Natural killer cell (primary cell): ENCODE data around the gene OPRL1. TPM values are rescaled to one million over a fixed set of nuclear protein-coding genes. Genes with fewer than 3 reads are reported as not detected.
A peak's percentile ranks its signal among the peaks of the same experiment; 100 is the strongest.
"Not testable (repeated sequence)": the region's sequence is repeated elsewhere in the genome, so short reads cannot be mapped to it uniquely, and the experiment has no call there.

Experiments
- ATAC-seq, 3 donors: fragments of 150-1000 bp in 2 of 3; fragments of 200-7000 bp in 1 of 3; cut with Tn5 transposase; 1 replicate in 1 of 3; 2 replicates in 2 of 3; pipeline ENCODE4 v1.10.0; 2021; ENCODE audit warnings: mild to moderate bottlenecking in 2 of 3, moderate library complexity in 2 of 3
- DNase-seq, 2 donors: peaks; one replicate each; pipeline versions ENCODE4 v3.0.0 to v3.0.0-alpha.2; 2013 to 2021; ENCODE audit warnings: mixed read lengths in 1 of 2
- H3K27ac ChIP-seq: one replicate; pipeline ENCODE4 v1.5.1; 2013; ENCODE audit warnings: mild to moderate bottlenecking, low read length
- H3K27me3 ChIP-seq: one replicate; pipeline ENCODE4 v1.6.1; 2013; ENCODE audit warnings: low read length; ENCODE audit not compliant: control insufficient read depth, insufficient read depth
- H3K36me3 ChIP-seq: one replicate; pipeline ENCODE4 v1.6.1; 2013; ENCODE audit warnings: low read length; ENCODE audit not compliant: control insufficient read depth, insufficient read depth
- H3K4me1 ChIP-seq: one replicate; pipeline ENCODE4 v1.6.1; 2013; ENCODE audit warnings: low read length; ENCODE audit not compliant: control insufficient read depth, insufficient read depth
- H3K4me3 ChIP-seq: one replicate; pipeline ENCODE4 v1.5.1; 2013; ENCODE audit warnings: low read length
- H3K9me3 ChIP-seq: one replicate; pipeline ENCODE4 v1.6.1; 2013; ENCODE audit warnings: low read length; ENCODE audit not compliant: control insufficient read depth, insufficient read depth
- H3K27ac Mint-ChIP-seq, 2 donors: one replicate each; pipeline ENCODE4 v1.8.0; 2022; ENCODE audit warnings: mild to moderate bottlenecking in 2 of 2, mixed read lengths in 2 of 2, moderate library complexity in 1 of 2
- H3K27me3 Mint-ChIP-seq, 2 donors: one replicate each; pipeline ENCODE4 v1.8.0; 2022; ENCODE audit warnings: low read depth in 2 of 2, mixed read lengths in 2 of 2
- H3K36me3 Mint-ChIP-seq: one replicate; pipeline ENCODE4 v1.8.0; 2022; ENCODE audit warnings: mixed read lengths
- H3K4me1 Mint-ChIP-seq, 2 donors: one replicate each; pipeline ENCODE4 v1.8.0; 2022; ENCODE audit warnings: mixed read lengths in 2 of 2
- H3K4me3 Mint-ChIP-seq: one replicate; pipeline ENCODE4 v1.8.0; 2022; ENCODE audit warnings: mild to moderate bottlenecking, moderate library complexity, mixed read lengths
- H3K9me3 Mint-ChIP-seq, 2 donors: one replicate each; pipeline ENCODE4 v1.8.0; 2022; ENCODE audit warnings: mixed read lengths in 2 of 2
- WGBS: methylation state at CpG from one replicate; pipeline ENCODE4 v1.1.7; 2013; ENCODE audit warnings: missing lambda C conversion rate; ENCODE audit not compliant: insufficient coverage; 5-methylcytosine and 5-hydroxymethylcytosine counted together
- intact Hi-C: fragments of 100-400 bp; cut with micrococcal nuclease; formaldehyde crosslinking; loops from one replicate; pipeline ENCODE4 v1.14.2; 2022
- total RNA-seq, 4 donors: library from RNA; stranded (reverse); fragments of 120-200 nt in 1 of 4; gene quantifications; one replicate each; pipeline versions ENCODE4 v1.2.3 to v1.2.4, GENCODE V29; 2013 to 2022
- TF ChIP-seq, protein P1 (sequence below): fragments of 200-600 bp; IDR thresholded peaks from one replicate; pipeline ENCODE4 v1.8.0; 2022; ENCODE audit warnings: antibody characterized with exemption

OPRL1 gene
- total RNA-seq, 3 donors from 2014 or later (not counting 1 experiment from before 2014, with no cell fraction given), result 1.2 to 2.2 (median 1.4) TPM

DNA sequence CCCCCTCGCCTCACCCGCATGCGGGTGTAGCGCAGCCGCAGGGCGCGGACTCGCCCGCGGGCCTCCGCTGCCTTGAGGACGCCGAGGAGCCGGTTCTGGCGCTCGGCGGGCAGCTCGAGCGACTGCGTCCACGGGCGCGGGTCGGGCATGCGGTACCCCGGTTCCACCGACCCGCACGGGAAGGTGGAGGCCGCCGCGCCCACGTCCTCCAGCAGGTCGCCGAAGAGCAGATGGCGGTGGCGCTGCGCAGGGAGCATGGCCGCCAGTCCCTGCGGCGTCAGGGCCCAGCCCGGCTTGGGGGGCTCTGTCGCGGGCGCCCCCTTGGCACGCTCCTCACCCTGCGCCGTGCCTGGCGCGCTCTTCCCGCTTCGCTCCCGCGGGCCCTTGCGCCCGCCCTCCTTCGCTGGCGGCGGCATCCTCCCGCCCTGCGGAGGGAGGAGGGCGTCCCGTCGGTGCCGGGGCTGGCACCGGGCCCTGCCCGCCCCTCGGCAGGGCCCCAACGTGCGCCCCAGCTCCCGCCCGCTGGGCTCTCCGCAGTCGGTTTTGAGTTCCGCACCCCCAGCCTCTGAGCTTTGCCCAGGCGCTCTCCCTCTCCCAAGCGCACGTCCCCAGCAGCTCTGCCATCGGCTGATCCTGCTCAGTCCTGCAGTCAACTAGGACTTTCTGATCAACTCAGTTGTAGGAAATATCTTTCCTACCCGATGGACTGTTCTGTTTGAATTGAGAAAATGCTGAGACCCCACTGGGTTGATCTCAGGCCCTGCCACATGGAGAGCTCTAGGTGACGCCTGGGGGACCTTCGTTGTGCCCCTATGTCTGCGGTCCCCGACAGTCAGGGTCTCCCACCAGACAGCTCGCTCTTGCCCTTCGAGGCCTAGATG lies 4.2 kb downstream of the OPRL1 start, which contains the start of gene LKAAEAR1:
LKAAEAR1 (minus strand) TSS at position 595 of the 881 bp plus-strand sequence; CDS start at position 416, 179 bp downstream.
- no peak within 1 kb of the TSS for H3K27ac ChIP-seq

DNA sequence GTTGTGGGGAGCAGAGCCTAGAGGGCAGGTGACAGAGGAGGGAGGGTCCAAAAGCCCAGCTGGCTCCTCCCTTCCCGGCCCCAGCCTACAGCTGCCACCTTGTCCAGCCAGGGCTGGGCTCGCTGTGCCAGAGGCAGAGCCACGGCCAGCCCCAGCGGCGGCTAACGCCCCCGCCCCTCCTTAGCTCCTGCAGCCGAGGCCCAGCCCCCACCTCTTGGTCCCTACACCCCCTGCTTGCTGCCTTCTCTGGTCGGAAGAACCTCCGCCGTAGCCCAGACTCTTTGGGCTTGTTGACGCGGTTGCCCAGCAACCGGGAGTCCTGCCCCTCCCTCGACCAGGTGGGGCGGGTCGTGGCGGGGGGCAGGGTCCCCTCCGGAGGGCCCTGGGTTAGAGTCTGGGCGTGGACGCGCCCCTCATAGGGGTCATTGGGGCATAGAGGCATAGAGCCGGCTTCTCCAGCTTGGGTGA lies 4.8 kb downstream of the OPRL1 start:
- Histone ChIP-seq H3K4me3 (no peak overlapping the region), H3K36me3 (no peaks in the 10 kb centered on the region), H3K27ac (no peak overlapping the region), H3K9me3 (peaks cover 4% of the 10 kb centered on the region), H3K4me1 (peaks cover 35% of the 10 kb centered on the region), H3K27me3 (peaks cover 12% of the 10 kb centered on the region)
- intact Hi-C loops, result no loop called here
- WGBS, result 22% methylated on average over 23 of the region's 23 CpGs
- TF ChIP-seq, protein P1, sequence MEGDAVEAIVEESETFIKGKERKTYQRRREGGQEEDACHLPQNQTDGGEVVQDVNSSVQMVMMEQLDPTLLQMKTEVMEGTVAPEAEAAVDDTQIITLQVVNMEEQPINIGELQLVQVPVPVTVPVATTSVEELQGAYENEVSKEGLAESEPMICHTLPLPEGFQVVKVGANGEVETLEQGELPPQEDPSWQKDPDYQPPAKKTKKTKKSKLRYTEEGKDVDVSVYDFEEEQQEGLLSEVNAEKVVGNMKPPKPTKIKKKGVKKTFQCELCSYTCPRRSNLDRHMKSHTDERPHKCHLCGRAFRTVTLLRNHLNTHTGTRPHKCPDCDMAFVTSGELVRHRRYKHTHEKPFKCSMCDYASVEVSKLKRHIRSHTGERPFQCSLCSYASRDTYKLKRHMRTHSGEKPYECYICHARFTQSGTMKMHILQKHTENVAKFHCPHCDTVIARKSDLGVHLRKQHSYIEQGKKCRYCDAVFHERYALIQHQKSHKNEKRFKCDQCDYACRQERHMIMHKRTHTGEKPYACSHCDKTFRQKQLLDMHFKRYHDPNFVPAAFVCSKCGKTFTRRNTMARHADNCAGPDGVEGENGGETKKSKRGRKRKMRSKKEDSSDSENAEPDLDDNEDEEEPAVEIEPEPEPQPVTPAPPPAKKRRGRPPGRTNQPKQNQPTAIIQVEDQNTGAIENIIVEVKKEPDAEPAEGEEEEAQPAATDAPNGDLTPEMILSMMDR, result no peak
- ATAC-seq (no peak), DNase-seq (no peak)
- H3K36me3 Mint-ChIP-seq, result no peaks in the 10 kb centered on the region
- peak overlapping the region; percentile 92 for H3K4me3 Mint-ChIP-seq
- peaks cover 18 to 19% of the 10 kb centered on the region in 2 donors for H3K27me3 Mint-ChIP-seq
- H3K27ac Mint-ChIP-seq, result peak overlapping the region in 1 of 2 donors; percentile 38
- H3K4me1 Mint-ChIP-seq, result peaks cover 15 to 30% of the 10 kb centered on the region in 2 donors
- no peaks in the 10 kb centered on the region for H3K9me3 Mint-ChIP-seq

More for the DNA sequence above, 4.2 kb downstream of the OPRL1 start, which contains the start of gene LKAAEAR1:
- TF ChIP-seq, protein P1, result peak; percentile 4
- H3K4me1 Mint-ChIP-seq, result peaks cover 15 to 31% of the 10 kb centered on the region in 2 donors
- H3K9me3 ChIP-seq, result peaks cover 4% of the 10 kb centered on the region
- H3K36me3 Mint-ChIP-seq, result no peaks in the 10 kb centered on the region
- no peak within 1 kb of the TSS for H3K4me3 ChIP-seq
- peaks cover 35% of the 10 kb centered on the region for H3K4me1 ChIP-seq
- no peaks in the 10 kb centered on the region for H3K9me3 Mint-ChIP-seq
- H3K27ac Mint-ChIP-seq, result peak within 1 kb of the TSS in 1 of 2 donors; percentile 38
- DNase-seq, result peak in 1 of 2 donors; percentile 40
- intact Hi-C loops, result loop anchor here (2.0 kb wide), 1 partner anchor 37 kb away; no protein-coding TSS in a partner anchor
- no peak for ATAC-seq
- peak within 1 kb of the TSS; percentile 92 for H3K4me3 Mint-ChIP-seq
- 2% methylated on average over 86 of the region's 86 CpGs for WGBS
- H3K36me3 ChIP-seq, result no peaks in the 10 kb centered on the region
- H3K27me3 ChIP-seq, result peaks cover 12% of the 10 kb centered on the region
- peaks cover 18 to 19% of the 10 kb centered on the region in 2 donors for H3K27me3 Mint-ChIP-seq

DNA sequence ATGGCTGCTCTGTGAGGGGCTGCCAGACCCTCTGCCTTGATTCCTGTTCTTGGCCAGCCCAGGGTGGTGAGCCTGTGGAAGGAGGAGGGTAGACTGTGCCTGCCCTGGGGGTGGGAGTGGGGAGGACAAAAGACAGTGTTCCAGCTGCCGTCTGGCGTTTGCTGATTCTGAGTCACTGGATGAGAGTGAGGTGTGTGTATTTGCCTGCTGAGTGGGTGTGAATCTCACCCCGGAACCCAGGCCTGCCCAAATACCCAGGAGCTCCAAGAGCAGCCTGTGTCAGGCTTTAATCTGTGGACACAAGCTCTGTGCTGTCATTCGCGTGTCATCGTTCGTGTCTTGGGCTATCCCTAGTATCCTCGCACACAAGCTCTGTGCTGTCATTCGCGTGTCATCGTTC lies 6.9 kb downstream of the OPRL1 start:
- Histone ChIP-seq H3K4me3 (no peak overlapping the region), H3K9me3 (peaks cover 4% of the 10 kb centered on the region), H3K4me1 (peaks cover 22% of the 10 kb centered on the region), H3K27me3 (peaks cover 12% of the 10 kb centered on the region), H3K36me3 (no peaks in the 10 kb centered on the region), H3K27ac (no peak overlapping the region)
- WGBS, result 98% methylated on average over 3 of the region's 11 CpGs
- DNase-seq (no peak), ATAC-seq (no peak)
- Mint-ChIP-seq H3K4me1 (peaks cover 12 to 21% of the 10 kb centered on the region in 2 donors), H3K9me3 (no peaks in the 10 kb centered on the region), H3K36me3 (no peaks in the 10 kb centered on the region), H3K27ac (no peak overlapping the region), H3K27me3 (peaks cover 18 to 19% of the 10 kb centered on the region in 2 donors), H3K4me3 (no peak overlapping the region)
- TF ChIP-seq, protein P1, result no peak
- intact Hi-C loops, result no loop called here

DNA sequence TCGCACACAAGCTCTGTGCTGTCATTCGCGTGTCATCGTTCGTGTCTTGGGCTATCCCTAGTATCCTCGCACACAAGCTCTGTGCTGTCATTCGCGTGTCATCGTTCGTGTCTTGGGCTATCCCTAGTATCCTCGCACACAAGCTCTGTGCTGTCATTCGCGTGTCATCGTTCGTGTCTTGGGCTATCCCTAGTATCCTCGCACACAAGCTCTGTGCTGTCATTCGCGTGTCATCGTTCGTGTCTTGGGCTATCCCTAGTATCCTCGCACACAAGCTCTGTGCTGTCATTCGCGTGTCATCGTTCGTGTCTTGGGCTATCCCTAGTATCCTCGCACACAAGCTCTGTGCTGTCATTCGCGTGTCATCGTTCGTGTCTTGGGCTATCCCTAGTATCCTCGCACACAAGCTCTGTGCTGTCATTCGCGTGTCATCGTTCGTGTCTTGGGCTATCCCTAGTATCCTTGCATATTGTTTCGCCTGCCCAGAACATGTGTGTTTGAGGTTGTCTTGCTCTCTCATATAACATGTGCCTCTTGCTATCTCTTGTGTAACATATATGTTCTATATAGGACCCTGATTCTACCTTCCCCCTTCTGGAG lies 7.4 kb downstream of the OPRL1 start:
- H3K27ac Mint-ChIP-seq, DNase-seq, ATAC-seq, H3K27ac ChIP-seq, H3K36me3 Mint-ChIP-seq, H3K9me3 ChIP-seq, H3K9me3 Mint-ChIP-seq, H3K36me3 ChIP-seq, H3K4me3 ChIP-seq, intact Hi-C loops, H3K4me3 Mint-ChIP-seq: not testable (repeated sequence)
- Mint-ChIP-seq H3K4me1 (peaks cover 10 to 16% of the 10 kb centered on the region in 2 donors), H3K27me3 (peaks cover 18 to 19% of the 10 kb centered on the region in 2 donors)
- Histone ChIP-seq H3K27me3 (peaks cover 12% of the 10 kb centered on the region), H3K4me1 (peaks cover 18% of the 10 kb centered on the region)
- WGBS, result no CpG with 5 or more reads among the region's 36 CpGs

DNA sequence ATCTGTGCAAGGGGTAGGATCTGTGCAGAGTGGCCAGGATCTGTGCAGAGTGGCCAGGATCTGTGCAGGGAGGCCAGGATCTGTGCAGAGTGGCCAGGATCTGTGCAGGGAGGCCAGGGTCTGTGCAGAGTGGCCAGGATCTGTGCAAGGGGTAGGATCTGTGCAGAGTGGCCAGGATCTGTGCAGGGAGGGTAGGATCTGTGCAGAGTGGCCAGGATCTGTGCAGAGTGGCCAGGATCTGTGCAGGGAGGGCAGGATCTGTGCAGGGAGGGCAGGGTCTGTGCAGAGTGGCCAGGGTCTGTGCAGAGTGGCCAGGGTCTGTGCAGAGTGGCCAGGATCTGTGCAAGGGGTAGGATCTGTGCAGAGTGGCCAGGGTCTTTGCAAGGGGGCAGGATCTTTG lies 8.7 kb downstream of the OPRL1 start:
- not testable (repeated sequence) for H3K9me3 Mint-ChIP-seq, H3K4me3 Mint-ChIP-seq

More for the DNA sequence above, 8.7 kb downstream of the OPRL1 start:
- H3K4me1 ChIP-seq, H3K4me3 ChIP-seq, DNase-seq, H3K36me3 ChIP-seq, intact Hi-C loops, ATAC-seq, H3K27ac ChIP-seq, H3K9me3 ChIP-seq, H3K4me1 Mint-ChIP-seq, H3K27ac Mint-ChIP-seq, H3K36me3 Mint-ChIP-seq: not testable (repeated sequence)
- H3K27me3 ChIP-seq, result peaks cover 12% of the 10 kb centered on the region
- peaks cover 18 to 19% of the 10 kb centered on the region in 2 donors for H3K27me3 Mint-ChIP-seq
